GM18502 (cell line): ENCODE measurements around the gene RTCA.
A peak's percentile ranks its signal among the peaks of the same experiment; 100 is the strongest.
"Not testable (repeated sequence)": the region's sequence is repeated elsewhere in the genome, so short reads cannot be mapped to it uniquely, and the experiment has no call there.

ENCODE experiments used
- ATAC-seq: cut with Tn5 transposase; IDR thresholded peaks from one replicate; pipeline ENCODE4 v1.9.1; 2021; ENCODE audit warnings: mild to moderate bottlenecking; ENCODE audit not compliant: unreplicated experiment, poor library complexity

RTCA gene

DNA sequence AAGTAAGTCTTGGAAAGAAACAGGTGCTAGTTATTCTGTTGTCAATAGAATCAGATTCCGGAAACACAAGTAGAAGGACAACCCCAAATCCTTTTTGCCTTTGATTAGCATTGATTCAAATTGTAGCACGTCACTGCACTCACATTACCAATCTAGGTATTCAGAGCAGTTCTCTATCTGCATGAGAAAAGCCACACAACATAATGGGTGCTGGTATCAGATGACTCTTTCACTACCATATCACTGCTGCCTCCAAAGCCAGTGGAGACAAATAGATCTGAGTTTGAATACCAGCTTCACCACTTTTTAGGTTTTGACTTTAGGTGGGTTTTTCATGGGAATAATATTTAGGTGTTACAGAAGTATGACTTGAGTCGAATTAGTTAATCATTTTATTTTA, 38.9 kb downstream of the RTCA start:
- no peak for ATAC-seq

DNA sequence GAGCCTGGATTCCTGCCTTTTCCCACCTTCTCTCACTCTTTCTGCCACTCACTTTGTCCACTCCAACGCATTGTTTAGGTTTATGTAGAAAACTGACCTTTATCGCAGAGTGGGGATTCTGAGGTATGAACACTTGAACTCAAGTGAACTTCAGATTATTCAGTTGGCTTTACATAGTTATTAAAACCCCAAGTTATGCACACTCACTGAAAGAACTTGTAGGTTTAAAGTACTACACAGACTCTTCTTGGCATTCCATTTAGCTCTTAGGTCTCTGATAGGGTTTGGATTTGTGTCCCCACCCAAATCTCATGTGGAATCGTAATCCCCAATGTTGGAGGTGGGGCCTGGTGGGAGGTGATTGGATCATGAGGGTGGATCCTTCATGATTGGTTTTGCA, 39.9 kb downstream of the RTCA start:
- no peak for ATAC-seq

GRCh38 chr1:100306735-100307313, 40.8 kb downstream of the RTCA start:
- no peak for ATAC-seq

GRCh38 chr1:100308777-100309176, 42.8 kb downstream of the RTCA start:
- peak; percentile 67 for ATAC-seq

DNA sequence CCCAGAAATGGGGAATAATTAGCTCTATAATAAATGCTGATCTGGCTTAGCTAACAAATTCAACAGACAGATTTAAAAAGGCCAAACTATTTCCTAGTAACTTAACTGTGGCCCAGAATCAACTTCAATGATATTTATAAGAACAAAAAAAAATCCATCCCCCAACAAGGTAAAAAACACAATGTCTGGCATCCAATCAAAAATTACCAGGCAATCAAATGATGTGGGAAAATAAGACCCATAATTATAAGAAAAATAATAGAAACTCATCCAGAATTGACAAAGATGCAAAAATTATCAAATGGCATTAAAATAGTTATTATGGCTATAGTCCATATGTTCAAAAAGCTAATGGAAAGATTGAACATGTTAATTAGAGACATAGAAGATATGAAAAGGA, 43.8 kb downstream of the RTCA start:
- no peak for ATAC-seq

DNA sequence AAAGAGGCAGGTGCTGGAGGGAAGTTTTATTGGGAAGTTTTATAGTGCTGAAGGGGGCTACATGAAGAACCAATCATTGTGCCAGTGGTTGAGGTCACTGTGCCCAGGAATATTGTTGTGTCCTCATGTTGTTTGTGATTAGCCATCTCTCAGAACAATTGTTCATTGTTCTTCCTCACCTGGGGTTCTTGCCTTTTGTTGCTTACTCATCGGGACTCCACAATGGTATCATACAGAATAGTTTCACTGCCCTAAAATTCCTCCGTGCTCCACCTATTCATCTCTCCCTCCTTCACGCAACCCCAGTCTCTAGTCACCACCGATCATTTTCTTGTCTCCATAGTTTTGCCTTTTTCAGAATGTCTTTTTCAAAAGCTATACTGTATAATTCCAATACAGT, 47.4 kb downstream of the RTCA start:
- ATAC-seq, result no peak

- no peak for ATAC-seq
These were observed 50.6 kb downstream of the RTCA start for GRCh38 chr1:100316622-100317021.

DNA sequence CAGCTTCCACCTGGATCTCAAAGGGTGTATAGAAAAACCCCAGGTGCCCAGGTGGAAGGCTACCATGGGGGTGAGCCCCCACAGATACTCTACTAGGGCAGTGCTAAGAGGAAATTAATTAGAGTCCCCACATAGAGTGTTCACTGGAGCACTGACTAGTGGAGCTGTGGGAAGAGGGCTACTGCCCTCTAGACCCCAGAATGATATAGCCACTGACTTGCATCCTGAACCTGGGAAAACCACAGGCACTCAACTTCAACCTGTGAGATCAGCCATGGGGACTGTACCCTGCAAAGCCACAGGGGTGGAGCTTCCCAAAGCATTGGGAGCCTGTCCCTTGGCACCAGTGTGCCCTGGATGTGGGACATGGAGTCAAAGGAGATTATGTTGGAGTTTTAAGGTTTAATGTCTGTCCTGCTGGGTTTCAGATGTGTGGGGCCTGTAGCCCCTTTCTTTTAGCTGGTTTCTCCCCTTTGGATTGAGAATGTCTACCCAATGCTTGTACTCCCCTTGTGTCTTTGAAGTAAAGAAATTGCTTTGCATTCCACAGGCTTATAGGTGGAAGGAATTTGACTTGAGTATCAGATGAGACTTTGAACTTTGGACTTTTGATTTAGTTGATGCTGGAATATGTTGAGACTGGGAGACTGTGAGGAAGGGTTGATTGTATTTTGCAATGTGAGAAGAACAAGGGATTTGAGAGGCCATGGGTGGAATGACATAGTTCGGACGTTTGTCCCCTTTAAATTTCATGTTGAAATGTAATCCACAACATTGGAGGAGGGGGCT, 54.5 kb downstream of the RTCA start:
- ATAC-seq, result no peak

DNA sequence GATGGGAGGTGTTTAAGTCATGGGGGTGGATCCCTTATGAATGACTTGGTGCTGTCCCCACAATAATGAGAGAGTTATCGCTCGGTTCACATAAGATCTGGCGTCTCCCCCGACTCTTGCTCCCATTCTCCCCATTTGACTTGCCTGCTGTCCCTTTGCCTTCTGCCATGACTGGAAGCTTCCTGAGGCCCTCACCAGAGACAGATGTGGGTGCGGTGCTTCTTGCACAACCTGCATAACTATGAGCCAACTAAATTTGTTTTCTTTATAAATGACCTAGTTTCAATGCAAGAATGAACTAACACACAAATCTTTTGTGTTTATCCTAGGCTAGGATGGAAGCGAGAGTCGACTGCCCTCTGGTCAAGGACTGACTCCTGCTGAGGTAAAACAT, 55.1 kb downstream of the RTCA start:
- no peak for ATAC-seq

DNA sequence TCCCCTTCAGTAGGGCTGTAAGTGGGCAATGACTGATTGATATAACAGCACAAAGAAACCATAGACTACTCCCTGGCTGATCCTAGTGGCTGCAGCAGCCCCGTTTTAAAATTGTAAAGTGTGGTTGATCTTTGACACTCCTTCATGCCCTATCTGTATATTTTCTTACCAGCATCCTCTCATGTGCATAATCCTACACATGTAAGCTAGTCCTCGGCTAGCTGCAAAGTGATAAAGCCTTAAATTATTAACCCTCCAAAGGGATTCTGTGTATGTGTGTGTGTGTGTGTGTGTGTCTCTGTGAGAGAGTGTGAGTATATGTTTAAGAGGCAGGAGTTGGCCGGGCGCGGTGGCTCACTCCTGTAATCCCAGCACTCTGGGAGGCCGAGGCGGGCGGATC, 55.5 kb downstream of the RTCA start:
- ATAC-seq, result no peak

DNA sequence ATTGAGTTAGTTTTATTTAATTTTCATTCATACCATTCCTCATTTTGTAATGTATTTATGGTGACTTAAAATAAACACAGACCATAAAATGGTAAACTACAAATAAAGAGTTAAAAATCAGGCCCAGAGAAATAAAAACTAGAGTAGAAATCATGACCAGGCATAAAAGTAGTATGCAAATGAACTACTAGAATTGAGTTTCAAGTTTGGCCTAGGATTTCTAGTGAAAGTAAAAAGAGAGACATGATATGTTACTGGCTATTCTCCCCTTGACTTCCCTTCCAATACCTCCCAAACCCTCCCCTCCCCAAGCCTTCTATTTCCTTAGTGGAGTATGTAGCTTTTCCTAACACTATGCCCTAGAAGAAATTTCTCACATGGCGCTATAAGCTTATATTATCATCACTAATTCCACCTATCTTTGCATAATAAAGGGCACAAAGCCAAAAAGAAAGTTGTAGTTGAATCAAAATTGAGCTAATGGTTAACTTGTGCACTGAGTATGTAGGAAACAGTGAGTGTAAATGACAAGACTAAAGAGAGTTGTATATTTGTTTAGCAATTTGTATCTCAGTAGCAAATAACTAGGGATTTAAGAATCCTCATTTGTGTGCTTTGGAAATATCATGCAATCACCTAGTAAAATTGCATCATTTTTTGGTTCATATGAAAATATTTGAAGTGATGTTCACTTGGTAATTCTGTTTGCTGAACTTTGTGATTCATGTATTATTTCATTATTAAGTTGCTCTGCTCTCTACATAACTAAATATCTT, 56.6 kb downstream of the RTCA start:
- ATAC-seq, result no peak

- no peak for ATAC-seq
These were observed 57.5 kb downstream of the RTCA start for GRCh38 chr1:100323419-100324106.

DNA sequence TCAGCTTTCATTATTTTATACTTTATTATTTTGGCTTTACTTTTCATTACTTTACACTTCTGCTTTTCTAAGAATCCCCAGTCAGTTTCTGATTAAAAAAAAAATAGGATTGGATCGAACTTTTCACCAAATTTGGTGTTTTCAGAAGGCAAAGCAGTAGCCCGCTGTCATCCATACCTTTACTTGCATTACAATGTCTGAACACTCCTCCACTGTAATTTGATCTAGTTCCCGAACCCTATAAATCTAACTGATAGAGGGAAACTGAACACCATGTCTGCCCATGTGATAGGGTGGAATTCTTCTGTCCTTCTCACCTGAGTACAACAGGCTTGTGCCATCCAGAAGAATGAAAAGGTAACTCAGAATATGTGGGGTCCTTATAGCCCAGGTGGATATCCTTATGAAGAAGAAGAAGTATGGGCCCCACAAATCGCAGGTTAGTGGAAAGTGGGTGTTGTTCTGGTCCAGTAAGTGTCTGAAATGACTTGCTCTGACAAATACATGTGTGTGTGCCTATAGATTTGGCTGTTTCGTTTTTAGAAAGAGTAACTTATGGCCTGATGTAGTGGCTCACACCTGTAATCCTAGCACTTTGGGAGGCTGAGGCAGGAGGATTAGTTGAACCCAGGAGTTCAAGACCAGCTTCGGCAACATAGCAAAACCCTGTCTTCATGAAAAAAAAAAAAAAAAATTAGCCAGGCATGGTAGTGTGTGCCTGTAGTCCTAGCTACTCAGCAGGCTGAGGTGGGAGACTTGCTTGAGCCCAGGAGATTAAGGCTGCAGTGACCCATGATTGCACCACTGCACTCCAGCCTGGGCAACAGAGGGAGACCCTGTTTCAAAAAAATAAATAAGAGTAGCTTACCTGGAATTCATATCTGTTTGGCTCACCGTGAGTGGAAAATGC, 59.7 kb downstream of the RTCA start:
- no peak for ATAC-seq

DNA sequence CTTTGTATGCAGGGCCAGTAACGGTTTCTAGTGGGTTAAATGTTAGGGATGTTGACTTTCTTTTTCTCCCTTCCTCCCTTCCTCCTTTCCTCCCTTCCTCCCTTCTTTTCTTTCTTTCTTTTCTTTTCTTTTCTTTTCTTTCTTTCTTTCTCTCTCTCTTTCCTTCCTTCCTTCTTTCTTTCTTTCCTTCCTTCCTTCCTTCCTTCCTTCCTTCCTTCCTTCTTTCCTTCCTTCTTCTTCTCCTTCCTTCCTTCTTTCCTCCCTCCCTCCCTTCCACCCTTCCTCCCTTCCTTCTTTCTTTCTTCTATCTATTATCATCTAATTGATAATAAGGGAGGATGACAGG, 60.3 kb downstream of the RTCA start:
- not testable (repeated sequence) for ATAC-seq

DNA sequence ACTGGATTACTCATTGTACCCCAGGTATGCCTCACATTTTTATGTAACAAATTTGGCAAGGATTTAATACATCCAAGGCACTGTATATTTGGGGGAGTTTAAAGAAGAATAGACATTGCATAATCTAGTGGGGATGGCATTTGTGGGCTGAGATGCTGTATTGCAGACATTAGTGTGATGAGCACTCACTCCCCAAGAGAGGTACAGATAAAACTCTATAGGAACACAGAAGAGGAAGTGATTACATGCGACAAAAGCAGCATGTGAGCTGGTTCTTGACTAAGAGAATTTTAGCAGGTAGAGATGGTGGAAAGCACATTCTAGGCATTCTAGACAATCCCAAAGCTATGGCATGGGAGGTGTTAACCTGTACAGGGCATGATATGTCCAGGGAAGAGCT, 62.1 kb downstream of the RTCA start:
- ATAC-seq, result no peak

GRCh38 chr1:100331146-100331545, 65.1 kb downstream of the RTCA start:
- ATAC-seq, result not testable (repeated sequence)

- ATAC-seq, result no peak
These were observed 66.3 kb downstream of the RTCA start for GRCh38 chr1:100332331-100332730.

DNA sequence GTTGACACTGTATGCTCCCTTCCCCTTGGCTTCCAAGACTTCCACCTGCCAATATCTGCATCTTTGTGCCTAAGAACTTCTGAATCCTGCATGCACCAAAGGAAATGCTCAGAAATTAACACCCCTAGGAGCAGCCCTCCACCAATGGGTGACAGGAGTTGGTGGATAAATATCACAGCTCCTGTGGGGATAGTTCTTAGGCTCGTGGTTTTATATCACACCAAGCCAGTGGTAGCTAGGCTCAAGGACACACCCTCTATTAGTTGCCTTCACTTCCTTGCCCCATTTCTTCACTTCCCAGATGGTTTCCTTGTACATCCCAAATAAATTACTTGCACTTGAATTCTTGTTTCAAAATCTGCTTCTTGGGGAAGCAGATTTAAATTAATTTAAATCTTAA, 69.4 kb downstream of the RTCA start:
- ATAC-seq, result no peak

DNA sequence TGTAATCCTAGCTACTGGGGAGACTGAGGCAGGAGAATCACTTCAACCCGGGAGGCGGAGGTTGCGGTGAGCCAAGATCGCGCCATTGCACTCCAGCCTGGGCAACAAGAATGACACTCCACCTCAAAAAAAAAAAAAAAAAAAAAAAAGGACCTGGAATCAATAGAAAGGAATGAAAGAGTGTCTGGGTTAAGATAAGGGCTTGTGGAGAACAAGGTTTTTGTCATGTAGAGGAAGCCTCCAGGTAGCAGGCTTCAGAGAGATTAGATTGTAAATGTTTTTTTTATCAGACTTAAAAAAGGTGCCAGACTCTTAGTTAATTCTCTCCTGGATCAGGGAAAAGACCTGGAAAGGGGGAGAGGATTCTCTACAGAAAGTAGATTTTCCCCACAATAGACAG, 71.9 kb downstream of the RTCA start:
- not testable (repeated sequence) for ATAC-seq

DNA sequence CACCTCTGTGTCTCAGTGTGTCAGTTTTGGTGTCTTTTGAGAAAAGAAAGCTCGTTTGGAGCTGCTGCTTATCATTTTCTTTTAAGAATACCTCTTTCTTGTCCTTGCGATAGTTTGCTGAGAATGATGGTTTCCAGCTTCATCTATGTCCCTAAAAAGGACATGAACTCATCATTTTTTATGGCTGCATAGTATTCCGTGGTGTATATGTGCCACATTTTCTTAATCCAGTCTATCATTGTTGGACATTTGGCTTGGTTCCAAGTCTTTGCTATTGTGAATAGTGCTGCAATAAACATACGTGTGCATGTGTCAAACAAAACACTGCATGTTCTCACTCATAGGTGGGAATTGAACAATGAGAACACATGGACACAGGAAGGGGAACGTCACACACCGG, 73.7 kb downstream of the RTCA start:
- not testable (repeated sequence) for ATAC-seq
